Uterus (tissue), 4 donors: ENCODE data around the gene FSCN2. TPM values are rescaled to one million over a fixed set of nuclear protein-coding genes. Genes with fewer than 3 reads are reported as not detected.

Source experiments
- DNase-seq, 2 donors: peaks; one replicate each; pipeline ENCODE4 v3.0.0-alpha.2; 2019 to 2020
- H3K27ac ChIP-seq, 2 donors: fragments of 200-600 bp; sonication (generic); 1 replicate in 1 of 2; 2 replicates in 1 of 2; pipeline ENCODE4 v1.5.1; 2016 to 2018
- H3K27me3 ChIP-seq, 2 donors: fragments of 200-600 bp; sonication (generic); one replicate each; pipeline ENCODE4 v1.5.1; 2018 to 2019; ENCODE audit warnings: control low read depth in 1 of 2
- H3K36me3 ChIP-seq, 2 donors: fragments of 200-600 bp; sonication (generic); one replicate each; pipeline ENCODE4 v1.5.1; 2019; ENCODE audit warnings: control low read depth in 1 of 2
- H3K4me1 ChIP-seq, 2 donors: fragments of 200-600 bp; sonication (generic); one replicate each; pipeline ENCODE4 v1.5.1; 2018 to 2019; ENCODE audit warnings: control low read depth in 1 of 2
- H3K4me3 ChIP-seq, 2 donors: fragments of 200-600 bp; sonication (generic); 1 replicate in 1 of 2; 2 replicates in 1 of 2; pipeline ENCODE4 v1.5.1; 2018 to 2019; ENCODE audit warnings: mild to moderate bottlenecking in 1 of 2
- H3K9me3 ChIP-seq, 2 donors: fragments of 200-600 bp; sonication (generic); one replicate each; pipeline ENCODE4 v1.5.1; 2019; ENCODE audit warnings: control low read depth in 1 of 2
- CTCF ChIP-seq, 4 experiments: fragments of 200-600 bp in 2 of 4; fragments of 450-650 bp in 2 of 4; sonication (generic) in 2 of 4; IDR thresholded peaks; one replicate each; pipeline ENCODE4 v1.5.1; 2016 to 2019; ENCODE audit warnings: antibody characterized with exemption in 4 of 4, mild to moderate bottlenecking in 2 of 4, moderate library complexity in 1 of 4
- POLR2A ChIP-seq, 2 donors: fragments of 450-650 bp; IDR thresholded peaks; one replicate each; pipeline ENCODE4 v1.6.1; 2016; ENCODE audit warnings: antibody characterized with exemption in 2 of 2, mild to moderate bottlenecking in 1 of 2, moderate library complexity in 1 of 2
- intact Hi-C: fragments of 100-400 bp; cut with DNase I; formaldehyde crosslinking; loops from one replicate; pipeline ENCODE4 v1.15.1; 2023; ENCODE audit warnings: low total_unique reads
- total RNA-seq, 4 donors: library from RNA; depleted of rRNA in 3 of 4; stranded (reverse); fragments of >200 nt in 3 of 4; gene quantifications; one replicate each; pipeline versions ENCODE4 v1.1.0 to v1.2.4, GENCODE V29; 2014 to 2023
- donor health status: DM: yes; HTN: yes; CAD: no.

Gene FSCN2
- total RNA-seq, 4 donors from 2014 or later: 5.0 to 7.4 TPM; not detected in 2

- intact Hi-C loops: no loop called here
- H3K9me3 ChIP-seq: no peaks in the 10 kb centered on the region
- H3K27me3 ChIP-seq: no peaks in the 10 kb centered on the region
- no peak overlapping the region for H3K4me3 ChIP-seq
- H3K36me3 ChIP-seq: no peaks in the 10 kb centered on the region
- no peak overlapping the region for H3K27ac ChIP-seq
- no peaks in the 10 kb centered on the region for H3K4me1 ChIP-seq
- no peak for DNase-seq
- TF ChIP-seq CTCF (IDR thresholded peaks at IDR 0.05) (no peak), POLR2A (IDR thresholded peaks at IDR 0.05) (no peak)
Measured at GRCh38 chr17:81498953-81499600, 29.1 kb upstream of the FSCN2 start.

GRCh38 chr17:81499601-81499970 lies 28.6 kb upstream of the FSCN2 start:
- no peak overlapping the region for H3K27ac ChIP-seq
- H3K9me3 ChIP-seq: no peaks in the 10 kb centered on the region
- intact Hi-C loops: no loop called here
- H3K4me1 ChIP-seq: no peaks in the 10 kb centered on the region
- H3K4me3 ChIP-seq: no peak overlapping the region
- no peak for TF ChIP-seq POLR2A (IDR thresholded peaks at IDR 0.05)
- TF ChIP-seq CTCF (IDR thresholded peaks at IDR 0.05): no peak
- DNase-seq: no peak
- H3K27me3 ChIP-seq: no peaks in the 10 kb centered on the region
- H3K36me3 ChIP-seq: no peaks in the 10 kb centered on the region

GRCh38 chr17:81500047-81500446 lies 28.1 kb upstream of the FSCN2 start:
- intact Hi-C loops: no loop called here

GRCh38 chr17:81502471-81503017 lies 25.6 kb upstream of the FSCN2 start:
- Histone ChIP-seq H3K4me1 (no peaks in the 10 kb centered on the region), H3K4me3 (no peak overlapping the region), H3K27ac (no peak overlapping the region), H3K9me3 (no peaks in the 10 kb centered on the region), H3K27me3 (no peaks in the 10 kb centered on the region), H3K36me3 (no peaks in the 10 kb centered on the region)
- no peak for DNase-seq
- TF ChIP-seq CTCF (IDR thresholded peaks at IDR 0.05): no peak
- no peak for TF ChIP-seq POLR2A (IDR thresholded peaks at IDR 0.05)
- intact Hi-C loops: no loop called here

More at GRCh38 chr17:81500047-81500446, 28.1 kb upstream of the FSCN2 start:
- Histone ChIP-seq H3K27me3 (no peaks in the 10 kb centered on the region), H3K36me3 (no peaks in the 10 kb centered on the region), H3K9me3 (no peaks in the 10 kb centered on the region), H3K27ac (no peak overlapping the region), H3K4me1 (no peaks in the 10 kb centered on the region), H3K4me3 (no peak overlapping the region)
- DNase-seq: no peak
- TF ChIP-seq POLR2A (IDR thresholded peaks at IDR 0.05) (no peak), CTCF (IDR thresholded peaks at IDR 0.05) (no peak)

GRCh38 chr17:81503619-81504018 lies 24.6 kb upstream of the FSCN2 start:
- intact Hi-C loops: no loop called here
- no peaks in the 10 kb centered on the region for H3K36me3 ChIP-seq
- no peak for DNase-seq

More at GRCh38 chr17:81503619-81504018, 24.6 kb upstream of the FSCN2 start:
- H3K27me3 ChIP-seq: no peaks in the 10 kb centered on the region
- no peaks in the 10 kb centered on the region for H3K9me3 ChIP-seq
- no peak overlapping the region for H3K4me3 ChIP-seq
- TF ChIP-seq CTCF (IDR thresholded peaks at IDR 0.05) (no peak), POLR2A (IDR thresholded peaks at IDR 0.05) (no peak)
- no peak overlapping the region for H3K27ac ChIP-seq
- no peaks in the 10 kb centered on the region for H3K4me1 ChIP-seq
